ENCODE measurements around the gene ATP1B4.

- no peak for TF ChIP-seq PHF21A (IDR thresholded peaks at IDR 0.05; ENCODE audit: borderline replicate concordance, low read depth)
- TF ChIP-seq RBBP5 (IDR thresholded peaks at IDR 0.05; ENCODE audit: borderline replicate concordance, insufficient read depth, low read length, poor library complexity, severe bottlenecking), result no peak
- TF ChIP-seq, protein P1, sequence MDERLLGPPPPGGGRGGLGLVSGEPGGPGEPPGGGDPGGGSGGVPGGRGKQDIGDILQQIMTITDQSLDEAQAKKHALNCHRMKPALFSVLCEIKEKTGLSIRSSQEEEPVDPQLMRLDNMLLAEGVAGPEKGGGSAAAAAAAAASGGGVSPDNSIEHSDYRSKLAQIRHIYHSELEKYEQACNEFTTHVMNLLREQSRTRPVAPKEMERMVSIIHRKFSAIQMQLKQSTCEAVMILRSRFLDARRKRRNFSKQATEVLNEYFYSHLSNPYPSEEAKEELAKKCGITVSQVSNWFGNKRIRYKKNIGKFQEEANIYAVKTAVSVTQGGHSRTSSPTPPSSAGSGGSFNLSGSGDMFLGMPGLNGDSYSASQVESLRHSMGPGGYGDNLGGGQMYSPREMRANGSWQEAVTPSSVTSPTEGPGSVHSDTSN (CRISPR knock-in tag; IDR thresholded peaks at IDR 0.05; ENCODE audit: low read depth), result no peak
- TF ChIP-seq, protein P1 (tag; conservative IDR thresholded peaks at IDR 0.05; ENCODE audit: low read depth), result no peak
- TF ChIP-seq POLR2AphosphoS5 (IDR thresholded peaks at IDR 0.05; ENCODE audit: control insufficient read depth, insufficient read depth, low read depth, low read length), result no peak
- no peak for TF ChIP-seq ESRRA (IDR thresholded peaks at IDR 0.05; ENCODE audit: borderline replicate concordance, low read depth)
- no peak for TF ChIP-seq CTCF (IDR thresholded peaks at IDR 0.05 in 2 of 3, conservative IDR thresholded peaks at IDR 0.05 in 1 of 3; ENCODE audit: insufficient read depth in 2 of 3, low read depth in 1 of 3, low read length in 3 of 3)
- TF ChIP-seq, protein P2, sequence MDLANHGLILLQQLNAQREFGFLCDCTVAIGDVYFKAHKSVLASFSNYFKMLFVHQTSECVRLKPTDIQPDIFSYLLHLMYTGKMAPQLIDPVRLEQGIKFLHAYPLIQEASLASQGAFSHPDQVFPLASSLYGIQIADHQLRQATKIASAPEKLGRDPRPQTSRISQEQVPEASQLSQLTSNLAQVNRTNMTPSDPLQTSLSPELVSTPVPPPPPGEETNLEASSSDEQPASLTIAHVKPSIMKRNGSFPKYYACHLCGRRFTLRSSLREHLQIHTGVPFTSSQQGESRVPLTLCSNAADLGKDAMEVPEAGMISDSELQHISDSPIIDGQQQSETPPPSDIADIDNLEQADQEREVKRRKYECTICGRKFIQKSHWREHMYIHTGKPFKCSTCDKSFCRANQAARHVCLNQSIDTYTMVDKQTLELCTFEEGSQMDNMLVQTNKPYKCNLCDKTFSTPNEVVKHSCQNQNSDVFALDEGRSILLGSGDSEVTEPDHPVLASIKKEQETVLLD (IDR thresholded peaks at IDR 0.05), result no peak
- TF ChIP-seq, protein P3, sequence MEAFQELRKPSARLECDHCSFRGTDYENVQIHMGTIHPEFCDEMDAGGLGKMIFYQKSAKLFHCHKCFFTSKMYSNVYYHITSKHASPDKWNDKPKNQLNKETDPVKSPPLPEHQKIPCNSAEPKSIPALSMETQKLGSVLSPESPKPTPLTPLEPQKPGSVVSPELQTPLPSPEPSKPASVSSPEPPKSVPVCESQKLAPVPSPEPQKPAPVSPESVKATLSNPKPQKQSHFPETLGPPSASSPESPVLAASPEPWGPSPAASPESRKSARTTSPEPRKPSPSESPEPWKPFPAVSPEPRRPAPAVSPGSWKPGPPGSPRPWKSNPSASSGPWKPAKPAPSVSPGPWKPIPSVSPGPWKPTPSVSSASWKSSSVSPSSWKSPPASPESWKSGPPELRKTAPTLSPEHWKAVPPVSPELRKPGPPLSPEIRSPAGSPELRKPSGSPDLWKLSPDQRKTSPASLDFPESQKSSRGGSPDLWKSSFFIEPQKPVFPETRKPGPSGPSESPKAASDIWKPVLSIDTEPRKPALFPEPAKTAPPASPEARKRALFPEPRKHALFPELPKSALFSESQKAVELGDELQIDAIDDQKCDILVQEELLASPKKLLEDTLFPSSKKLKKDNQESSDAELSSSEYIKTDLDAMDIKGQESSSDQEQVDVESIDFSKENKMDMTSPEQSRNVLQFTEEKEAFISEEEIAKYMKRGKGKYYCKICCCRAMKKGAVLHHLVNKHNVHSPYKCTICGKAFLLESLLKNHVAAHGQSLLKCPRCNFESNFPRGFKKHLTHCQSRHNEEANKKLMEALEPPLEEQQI (IDR thresholded peaks at IDR 0.05), result no peak
- TF ChIP-seq ZKSCAN8 (CRISPR knock-in tag; IDR thresholded peaks at IDR 0.05), result no peak
- no peak for TF ChIP-seq SMARCE1 (IDR thresholded peaks at IDR 0.05)
These were observed 10.9 kb downstream of the ATP1B4 start for GRCh38 chrX:120372667-120373370.
